GM21381 (cell line): ENCODE measurements around the gene MACROD1.
A peak's percentile ranks its signal among the peaks of the same experiment; 100 is the strongest.

Experiments
- ATAC-seq: cut with Tn5 transposase; IDR thresholded peaks from one replicate; pipeline ENCODE4 v1.9.1; 2021; ENCODE audit warnings: mild to moderate bottlenecking, moderate library complexity; ENCODE audit not compliant: unreplicated experiment

Gene MACROD1

GRCh38 chr11:64003807-64004589, 161.9 kb downstream of the MACROD1 start:
- ATAC-seq: no peak

GRCh38 chr11:64001484-64002420, 164.2 kb downstream of the MACROD1 start:
- no peak for ATAC-seq

GRCh38 chr11:64000740-64001483, 165.0 kb downstream of the MACROD1 start:
- no peak for ATAC-seq

- peak; percentile 57 for ATAC-seq
These were observed 165.7 kb downstream of the MACROD1 start for GRCh38 chr11:64000026-64000739.

- no peak for ATAC-seq
These were observed 166.4 kb downstream of the MACROD1 start for GRCh38 chr11:63999349-64000025.

- no peak for ATAC-seq
These were observed 167.2 kb downstream of the MACROD1 start for GRCh38 chr11:63998558-63999348.

- ATAC-seq: no peak
These were observed 168.0 kb downstream of the MACROD1 start for GRCh38 chr11:63997801-63998337.

GRCh38 chr11:63997104-63997700, 168.7 kb downstream of the MACROD1 start:
- ATAC-seq: no peak

GRCh38 chr11:63996512-63996911, 169.4 kb downstream of the MACROD1 start:
- no peak for ATAC-seq

GRCh38 chr11:63993993-63994392, 171.9 kb downstream of the MACROD1 start:
- no peak for ATAC-seq

GRCh38 chr11:63993100-63993499, 172.8 kb downstream of the MACROD1 start:
- no peak for ATAC-seq

GRCh38 chr11:63991558-63991957, 174.4 kb downstream of the MACROD1 start:
- ATAC-seq: no peak

GRCh38 chr11:63986932-63987513, 178.9 kb downstream of the MACROD1 start:
- no peak for ATAC-seq

- ATAC-seq: peak; percentile 78
These were observed 179.6 kb downstream of the MACROD1 start, which contains the start of gene OTUB1 for GRCh38 chr11:63986156-63986931. Gene OTUB1, plus strand, starts transcription at chr11:63986438. Its CDS starts 19 bp downstream, at chr11:63986457.

GRCh38 chr11:63985812-63986155, 180.1 kb downstream of the MACROD1 start:
- peak; percentile 50 for ATAC-seq

- no peak for ATAC-seq
These were observed 186.5 kb downstream of the MACROD1 start for GRCh38 chr11:63979426-63979825.

GRCh38 chr11:63978551-63979239, 187.2 kb downstream of the MACROD1 start:
- ATAC-seq: no peak
